Mesendoderm (in vitro differentiated cells): ENCODE measurements around the gene CAMK4.
A peak's percentile ranks its signal among the peaks of the same experiment; 100 is the strongest.

Experiments used
- DNase-seq: peaks from one replicate; pipeline ENCODE4 v3.0.0; 2013
- H2AK5ac ChIP-seq: 2 replicates; pipeline ENCODE4 v1.6.1; 2013; ENCODE audit warnings: low read length, inconsistent platforms
- H2BK120ac ChIP-seq: 2 replicates; pipeline ENCODE4 v1.6.1; 2013; ENCODE audit warnings: low read depth, mild to moderate bottlenecking, low read length, moderate library complexity, mixed read lengths
- H2BK15ac ChIP-seq: replicated peaks from 2 replicates; pipeline ENCODE4 v1.6.1; 2013; ENCODE audit warnings: low read depth, mild to moderate bottlenecking, moderate library complexity
- H2BK5ac ChIP-seq: 2 replicates; pipeline ENCODE4 v1.6.1; 2013; ENCODE audit warnings: low read length, inconsistent platforms
- H3K18ac ChIP-seq: 2 replicates; pipeline ENCODE4 v1.6.1; 2013; ENCODE audit warnings: mild to moderate bottlenecking, low read length, mixed read lengths
- H3K23ac ChIP-seq: one replicate; pipeline ENCODE4 v1.6.1; 2013; ENCODE audit warnings: low read length
- H3K27ac ChIP-seq: 2 replicates; pipeline ENCODE4 v1.5.1; 2013; ENCODE audit warnings: low read depth, mild to moderate bottlenecking, inconsistent platforms, low read length, moderate library complexity
- H3K27me3 ChIP-seq: 2 replicates; pipeline ENCODE4 v1.6.1; 2013; ENCODE audit warnings: low read length, control low read depth, mild to moderate bottlenecking, inconsistent platforms; ENCODE audit not compliant: insufficient read depth, poor library complexity
- H3K36me3 ChIP-seq: 2 replicates; pipeline ENCODE4 v1.6.1; 2013; ENCODE audit warnings: low read length, inconsistent platforms; ENCODE audit not compliant: control insufficient read depth, insufficient read depth
- H3K4ac ChIP-seq: one replicate; pipeline ENCODE4 v1.6.1; 2013; ENCODE audit warnings: low read depth, mild to moderate bottlenecking, low read length, moderate library complexity
- H3K4me1 ChIP-seq: 2 replicates; pipeline ENCODE4 v1.6.1; 2013; ENCODE audit warnings: low read depth, low read length, inconsistent platforms; ENCODE audit not compliant: control insufficient read depth
- H3K4me2 ChIP-seq: 2 replicates; pipeline ENCODE4 v1.6.1; 2013; ENCODE audit warnings: low read length
- H3K4me3 ChIP-seq: 2 replicates; pipeline ENCODE4 v1.5.1; 2013; ENCODE audit warnings: mild to moderate bottlenecking, low read length
- H3K56ac ChIP-seq: one replicate; pipeline ENCODE4 v1.6.1; 2013; ENCODE audit warnings: low read length
- H3K79me1 ChIP-seq: 2 replicates; pipeline ENCODE4 v1.6.1; 2013; ENCODE audit warnings: low read length, inconsistent platforms
- H3K79me2 ChIP-seq: 2 replicates; pipeline ENCODE4 v1.6.1; 2013; ENCODE audit warnings: mild to moderate bottlenecking, low read length; ENCODE audit not compliant: control insufficient read depth, insufficient read depth
- H3K9ac ChIP-seq: 2 replicates; pipeline ENCODE4 v1.6.1; 2013; ENCODE audit warnings: low read length, inconsistent platforms
- H4K5ac ChIP-seq: one replicate; pipeline ENCODE4 v1.6.1; 2013; ENCODE audit warnings: low read length
- H4K8ac ChIP-seq: one replicate; pipeline ENCODE4 v1.6.1; 2013; ENCODE audit warnings: low read depth, mild to moderate bottlenecking, control low read depth, low read length, moderate library complexity
- WGBS: extraction: QIAGEN DNeasy Blood & Tissue Kit; methylation state at CpG from one replicate; pipeline ENCODE4 v1.1.7; 2013; ENCODE audit warnings: low lambda C conversion rate, missing lambda C conversion rate; ENCODE audit not compliant: insufficient coverage; ENCODE audit errors: extremely low coverage; 5-methylcytosine and 5-hydroxymethylcytosine counted together

Gene CAMK4

GRCh38 chr5:111214052-111214742 lies 10.0 kb upstream of the CAMK4 start:
- Histone ChIP-seq H2BK120ac (no peak overlapping the region), H3K4me1 (no peaks in the 10 kb centered on the region), H3K4ac (no peak overlapping the region), H3K27me3 (no peaks in the 10 kb centered on the region), H3K18ac (no peak overlapping the region), H2BK5ac (no peak overlapping the region), H2AK5ac (no peak overlapping the region), H3K56ac (no peak overlapping the region), H3K79me1 (no peaks in the 10 kb centered on the region), H3K4me3 (no peak overlapping the region), H3K9ac (no peak overlapping the region), H3K79me2 (no peaks in the 10 kb centered on the region), H2BK15ac (no peak overlapping the region), H3K23ac (no peak overlapping the region), H3K4me2 (no peak overlapping the region), H3K36me3 (no peaks in the 10 kb centered on the region), H4K5ac (no peak overlapping the region), H4K8ac (no peak overlapping the region), H3K27ac (no peak overlapping the region)
- WGBS: no CpG with 5 or more reads among the region's 2 CpGs
- no peak for DNase-seq

GRCh38 chr5:111215971-111216370 lies 8.2 kb upstream of the CAMK4 start:
- H3K79me2 ChIP-seq: no peaks in the 10 kb centered on the region
- H3K4me1 ChIP-seq: no peaks in the 10 kb centered on the region
- WGBS: 100% methylated on average over 1 of the region's 2 CpGs

GRCh38 chr5:111221139-111221538 lies 3.0 kb upstream of the CAMK4 start:
- Histone ChIP-seq H2AK5ac (no peak overlapping the region), H3K79me1 (no peaks in the 10 kb centered on the region), H3K56ac (no peak overlapping the region), H3K4me2 (no peak overlapping the region), H3K36me3 (no peaks in the 10 kb centered on the region), H3K23ac (no peak overlapping the region), H3K27ac (no peak overlapping the region), H3K4me3 (no peak overlapping the region), H4K5ac (no peak overlapping the region), H3K9ac (no peak overlapping the region), H2BK15ac (no peak overlapping the region), H3K27me3 (no peaks in the 10 kb centered on the region), H3K79me2 (no peaks in the 10 kb centered on the region), H2BK120ac (no peak overlapping the region), H3K4ac (no peak overlapping the region), H3K4me1 (no peaks in the 10 kb centered on the region), H2BK5ac (no peak overlapping the region), H3K18ac (no peak overlapping the region), H4K8ac (no peak overlapping the region)
- DNase-seq: no peak
- no CpG with 5 or more reads among the region's 1 CpG for WGBS

More at GRCh38 chr5:111215971-111216370, 8.2 kb upstream of the CAMK4 start:
- Histone ChIP-seq H3K4me3 (no peak overlapping the region), H3K27ac (no peak overlapping the region), H3K4ac (no peak overlapping the region), H3K4me2 (no peak overlapping the region), H2BK15ac (no peak overlapping the region), H3K79me1 (no peaks in the 10 kb centered on the region), H3K18ac (no peak overlapping the region), H3K36me3 (no peaks in the 10 kb centered on the region), H3K27me3 (no peaks in the 10 kb centered on the region), H3K56ac (no peak overlapping the region), H3K23ac (no peak overlapping the region), H2BK120ac (no peak overlapping the region), H2AK5ac (no peak overlapping the region), H3K9ac (no peak overlapping the region), H2BK5ac (no peak overlapping the region), H4K5ac (no peak overlapping the region), H4K8ac (no peak overlapping the region)
- DNase-seq: no peak

- no peak overlapping the region for H3K27ac ChIP-seq
- H2BK15ac ChIP-seq: no peak overlapping the region
- no peak overlapping the region for H2AK5ac ChIP-seq
- H3K79me1 ChIP-seq: no peaks in the 10 kb centered on the region
- H2BK120ac ChIP-seq: no peak overlapping the region
- no peak overlapping the region for H3K4ac ChIP-seq
- H3K18ac ChIP-seq: no peak overlapping the region
- peak overlapping the region; percentile 60 for H3K4me2 ChIP-seq
- H3K4me3 ChIP-seq: peak overlapping the region; percentile 35
- no peak overlapping the region for H3K23ac ChIP-seq
- no peaks in the 10 kb centered on the region for H3K27me3 ChIP-seq
- H3K56ac ChIP-seq: peak overlapping the region; percentile 81
- DNase-seq: no peak
- H2BK5ac ChIP-seq: no peak overlapping the region
- H4K5ac ChIP-seq: no peak overlapping the region
- no CpG with 5 or more reads among the region's 8 CpGs for whole genome bisulfite sequencing
- H3K9ac ChIP-seq: peak overlapping the region; percentile 66
- no peaks in the 10 kb centered on the region for H3K79me2 ChIP-seq
- H3K36me3 ChIP-seq: no peaks in the 10 kb centered on the region
- H4K8ac ChIP-seq: no peak overlapping the region
- H3K4me1 ChIP-seq: no peaks in the 10 kb centered on the region
These were observed 940 bp upstream of the CAMK4 start for GRCh38 chr5:111223101-111223786.

GRCh38 chr5:111224561-111225345 lies 569 bp downstream of the CAMK4 start:
- Histone ChIP-seq H3K4me3 (peak overlapping the region; percentile 58), H2BK5ac (no peak overlapping the region), H3K27ac (no peak overlapping the region), H3K79me1 (no peaks in the 10 kb centered on the region), H2BK15ac (no peak overlapping the region), H3K4me1 (no peaks in the 10 kb centered on the region), H4K5ac (no peak overlapping the region), H3K27me3 (no peaks in the 10 kb centered on the region), H3K9ac (peak overlapping the region; percentile 46), H3K79me2 (no peaks in the 10 kb centered on the region), H3K18ac (no peak overlapping the region), H3K56ac (peak overlapping the region; percentile 81), H4K8ac (no peak overlapping the region), H3K4ac (no peak overlapping the region), H3K36me3 (no peaks in the 10 kb centered on the region), H2AK5ac (no peak overlapping the region), H3K4me2 (peak overlapping the region; percentile 69), H3K23ac (no peak overlapping the region), H2BK120ac (no peak overlapping the region)
- WGBS: no CpG with 5 or more reads among the region's 34 CpGs
- DNase-seq: no peak
